ENCODE measurements around the gene RORC.

DNA sequence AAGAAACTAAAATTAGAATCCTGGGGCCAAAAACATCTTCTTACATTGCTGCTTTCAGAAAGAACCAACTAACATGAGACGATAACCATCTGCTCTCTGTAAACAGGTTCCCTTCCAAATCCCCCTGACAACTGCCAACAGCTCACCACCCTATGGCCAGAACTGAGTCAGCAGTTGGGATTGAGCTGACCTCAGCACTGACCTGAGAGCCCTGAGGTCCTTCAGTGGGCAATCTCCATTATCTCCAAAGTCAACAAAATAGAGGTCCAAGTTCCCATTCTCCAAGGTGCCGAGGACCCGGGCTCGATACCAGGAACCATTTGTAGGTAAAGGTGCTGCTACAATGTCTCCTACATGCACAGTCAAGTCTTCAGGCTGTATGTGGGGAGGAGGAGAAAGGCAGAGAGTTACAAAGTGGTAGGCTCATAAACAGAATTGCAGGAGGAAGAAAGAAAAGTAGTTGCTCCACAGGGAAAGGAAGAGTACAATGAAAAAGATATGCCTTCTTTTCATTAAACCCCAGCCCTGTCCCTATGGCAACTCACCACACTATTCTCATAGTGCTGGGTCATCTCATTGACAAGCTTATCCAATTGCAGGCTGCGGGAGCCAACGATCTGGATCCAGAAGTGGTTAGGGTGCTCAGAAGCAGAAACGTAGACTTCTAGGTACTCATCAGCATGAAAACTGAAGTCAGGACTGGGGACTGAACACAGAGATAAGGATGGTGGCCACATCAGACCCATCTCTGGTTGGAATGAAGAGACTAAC lies 55.5 kb downstream of the RORC start:
- TF ChIP-seq, protein P1, sequence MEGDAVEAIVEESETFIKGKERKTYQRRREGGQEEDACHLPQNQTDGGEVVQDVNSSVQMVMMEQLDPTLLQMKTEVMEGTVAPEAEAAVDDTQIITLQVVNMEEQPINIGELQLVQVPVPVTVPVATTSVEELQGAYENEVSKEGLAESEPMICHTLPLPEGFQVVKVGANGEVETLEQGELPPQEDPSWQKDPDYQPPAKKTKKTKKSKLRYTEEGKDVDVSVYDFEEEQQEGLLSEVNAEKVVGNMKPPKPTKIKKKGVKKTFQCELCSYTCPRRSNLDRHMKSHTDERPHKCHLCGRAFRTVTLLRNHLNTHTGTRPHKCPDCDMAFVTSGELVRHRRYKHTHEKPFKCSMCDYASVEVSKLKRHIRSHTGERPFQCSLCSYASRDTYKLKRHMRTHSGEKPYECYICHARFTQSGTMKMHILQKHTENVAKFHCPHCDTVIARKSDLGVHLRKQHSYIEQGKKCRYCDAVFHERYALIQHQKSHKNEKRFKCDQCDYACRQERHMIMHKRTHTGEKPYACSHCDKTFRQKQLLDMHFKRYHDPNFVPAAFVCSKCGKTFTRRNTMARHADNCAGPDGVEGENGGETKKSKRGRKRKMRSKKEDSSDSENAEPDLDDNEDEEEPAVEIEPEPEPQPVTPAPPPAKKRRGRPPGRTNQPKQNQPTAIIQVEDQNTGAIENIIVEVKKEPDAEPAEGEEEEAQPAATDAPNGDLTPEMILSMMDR (optimal IDR thresholded peaks at IDR 0.05 in 1 of 3, IDR thresholded peaks at IDR 0.05 in 1 of 3, conservative IDR thresholded peaks at IDR 0.05 in 1 of 3; ENCODE audit: extremely low read depth in 1 of 3, insufficient read depth in 2 of 3, low read length in 3 of 3) = no peak
- TF ChIP-seq EZH2 (IDR thresholded peaks at IDR 0.05; ENCODE audit: low read length) = no peak

Data from keratinocyte (primary cell).